HFFc6 (cell line): Measurements from ENCODE around the gene ELP4. TPM values are rescaled to one million over a fixed set of nuclear protein-coding genes. Genes with fewer than 3 reads are reported as not detected.

ENCODE experiments used
- DNase-seq: peaks from one replicate; pipeline ENCODE4 v3.0.0-alpha.2; 2018
- H3K27ac Mint-ChIP-seq: 2 replicates; pipeline ENCODE4 v1.8.0; 2020; ENCODE audit warnings: mild to moderate bottlenecking, mixed read lengths
- H3K27me3 Mint-ChIP-seq: 2 replicates; pipeline ENCODE4 v1.8.0; 2021; ENCODE audit warnings: mild to moderate bottlenecking, moderate library complexity, mixed read lengths; ENCODE audit not compliant: insufficient read depth
- H3K36me3 Mint-ChIP-seq: 2 replicates; pipeline ENCODE4 v1.8.0; 2021; ENCODE audit warnings: low read depth, mixed read lengths
- H3K4me1 Mint-ChIP-seq: 2 replicates; pipeline ENCODE4 v1.8.0; 2020; ENCODE audit warnings: low read depth, mixed read lengths
- H3K4me3 Mint-ChIP-seq: 2 replicates; pipeline ENCODE4 v1.8.0; 2020; ENCODE audit warnings: mild to moderate bottlenecking, moderate library complexity, mixed read lengths
- H3K9me3 Mint-ChIP-seq: 2 replicates; pipeline ENCODE4 v1.8.0; 2020; ENCODE audit warnings: mild to moderate bottlenecking, mixed read lengths
- CTCF ChIP-seq: fragments of 200-600 bp; sonication (generic); IDR thresholded peaks from 2 replicates; pipeline ENCODE4 v1.5.0; 2021; ENCODE audit warnings: antibody characterized with exemption, mild to moderate bottlenecking
- total RNA-seq, 6 experiments: library from RNA; stranded (reverse); fragmentation: NEBNext Ultra II Directional; extraction: Animal tissue kit (Norgen Biotek cat#: 25700); gene quantifications; 2 replicates in 1 of 6; 3 replicates in 5 of 6; pipeline ENCODE4 v1.2.3, GENCODE V29; 2021

ELP4 gene
- total RNA-seq, 6 experiments from 2014 or later: 11.0 to 14.3 (median 12.2) TPM

DNA sequence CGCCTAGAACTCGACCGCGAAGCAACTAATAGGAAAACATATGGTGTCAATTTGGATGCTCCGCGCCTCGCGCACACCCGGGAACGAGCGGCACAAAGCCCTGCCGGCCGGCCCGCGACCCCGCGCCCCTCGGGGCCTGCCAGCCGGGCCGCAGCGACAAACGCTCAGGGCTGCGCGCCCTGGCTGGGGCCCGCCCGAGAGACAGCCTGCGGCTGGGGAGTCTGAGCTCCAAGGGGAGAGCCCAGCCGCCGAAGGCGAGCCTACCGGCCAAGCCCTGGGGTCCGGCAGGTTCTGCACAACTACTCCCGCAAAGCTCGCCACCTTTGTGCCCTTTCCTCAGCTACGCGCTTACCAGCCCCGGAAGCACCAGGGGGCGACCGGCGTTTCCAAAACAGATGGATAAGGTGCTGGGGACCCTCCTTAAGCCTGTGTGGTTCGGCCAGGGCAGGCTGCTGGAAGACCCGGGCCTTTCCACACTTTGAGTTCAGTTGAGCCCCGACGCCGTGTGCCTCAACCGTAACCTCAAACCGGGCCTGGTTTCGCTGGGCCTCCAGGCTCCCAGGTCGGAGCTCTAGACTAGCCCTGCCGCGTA is 295.6 kb downstream of the ELP4 start:
- peak overlapping the region; percentile 48; the same call in 1 of the 2 replicates for H3K4me3 Mint-ChIP-seq
- H3K4me1 Mint-ChIP-seq: peaks cover 37% of the 10 kb centered on the region
- no peak for DNase-seq
- no peak overlapping the region for H3K27ac Mint-ChIP-seq
- TF ChIP-seq CTCF: no peak
- H3K9me3 Mint-ChIP-seq: no peaks in the 10 kb centered on the region
- peaks cover 82% of the 10 kb centered on the region for H3K27me3 Mint-ChIP-seq
- peaks cover 8% of the 10 kb centered on the region; the same call in 1 of the 2 replicates for H3K36me3 Mint-ChIP-seq

- Mint-ChIP-seq H3K27me3 (peaks cover 77% of the 10 kb centered on the region), H3K4me3 (no peak overlapping the region), H3K36me3 (peaks cover 5% of the 10 kb centered on the region; the same call in 1 of the 2 replicates), H3K4me1 (peaks cover 39% of the 10 kb centered on the region), H3K27ac (no peak overlapping the region), H3K9me3 (no peaks in the 10 kb centered on the region)
- DNase-seq: no peak
- TF ChIP-seq CTCF: no peak
These were observed 296.1 kb downstream of the ELP4 start for GRCh38 chr11:31805629-31806185.

DNA sequence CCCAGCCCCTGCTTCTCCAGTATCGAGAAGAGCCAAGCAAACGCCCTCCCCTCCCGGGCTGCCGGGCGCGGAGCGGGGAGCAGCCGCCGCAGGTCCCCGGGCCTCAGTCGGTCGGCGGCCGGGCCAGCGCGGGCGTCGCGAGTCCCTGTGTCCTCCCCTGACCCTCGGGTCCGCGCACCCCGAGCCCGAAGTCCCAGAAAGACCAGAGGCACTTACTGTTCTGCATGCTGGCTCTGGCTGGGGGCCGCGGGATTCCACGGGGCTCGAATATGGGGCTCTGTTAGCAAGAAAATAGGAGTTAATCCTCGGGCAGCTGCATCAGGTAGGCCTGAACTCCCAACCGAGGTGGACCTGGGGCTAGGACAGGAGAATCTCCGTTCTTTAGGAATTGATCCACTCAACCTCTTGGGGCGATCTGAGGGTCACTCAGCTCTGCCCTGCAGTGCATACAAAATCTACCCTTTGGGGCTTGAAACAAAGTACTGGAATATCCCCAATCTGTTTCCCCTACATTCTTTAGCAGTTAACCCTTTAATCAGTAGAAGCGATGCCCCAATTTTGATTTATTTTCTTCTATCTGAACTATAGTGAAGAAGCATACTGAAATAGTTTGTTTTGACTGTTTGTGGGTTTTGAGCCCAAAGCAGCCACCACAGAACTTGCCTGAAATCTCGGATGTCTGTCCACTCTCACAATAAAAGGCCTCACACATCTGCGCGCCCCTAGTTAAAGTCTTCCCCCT is 296.8 kb downstream of the ELP4 start:
- no peaks in the 10 kb centered on the region for H3K9me3 Mint-ChIP-seq
- H3K27ac Mint-ChIP-seq: no peak overlapping the region
- no peak overlapping the region for H3K4me3 Mint-ChIP-seq
- H3K4me1 Mint-ChIP-seq: peaks cover 44% of the 10 kb centered on the region
- no peak for TF ChIP-seq CTCF
- H3K27me3 Mint-ChIP-seq: peaks cover 76% of the 10 kb centered on the region
- no peak for DNase-seq
- peaks cover 4% of the 10 kb centered on the region; the same call in 1 of the 2 replicates for H3K36me3 Mint-ChIP-seq

GRCh38 chr11:31806928-31807798 is 297.6 kb downstream of the ELP4 start:
- Mint-ChIP-seq H3K36me3 (peaks cover 4% of the 10 kb centered on the region; the same call in 1 of the 2 replicates), H3K4me1 (peaks cover 49% of the 10 kb centered on the region), H3K27me3 (peaks cover 72% of the 10 kb centered on the region), H3K27ac (no peak overlapping the region), H3K4me3 (no peak overlapping the region), H3K9me3 (no peaks in the 10 kb centered on the region)
- DNase-seq: no peak
- no peak for TF ChIP-seq CTCF
